Posterior vena cava (tissue), 2 donors: Measurements from ENCODE around the gene ADGRG6. TPM values are rescaled to one million over a fixed set of nuclear protein-coding genes. Genes with fewer than 3 reads are reported as not detected.

Experiments
- DNase-seq: peaks from one replicate; pipeline ENCODE4 v3.0.0-alpha.2; 2020; ENCODE audit warnings: low spot score
- intact Hi-C, 2 donors: fragments of 100-400 bp; cut with DNase I; formaldehyde crosslinking; loops; one replicate each; pipeline versions ENCODE4 v1.14.1 to v1.14.2; 2022 to 2023
- total RNA-seq, 2 donors: library from RNA; stranded (reverse); fragmentation: NEBNext Ultra II Directional; extraction: Animal tissue kit (Norgen Biotek cat#: 25700); gene quantifications; one replicate each; pipeline ENCODE4 v1.2.1, GENCODE V29; 2021
- donor health status: DM: yes; HTN: yes; CAD: no.
- donor health status: DM: yes; HTN: yes; CAD: no.

Gene ADGRG6
- total RNA-seq, 2 donors from 2014 or later, result 10.2 to 15.1 TPM

DNA sequence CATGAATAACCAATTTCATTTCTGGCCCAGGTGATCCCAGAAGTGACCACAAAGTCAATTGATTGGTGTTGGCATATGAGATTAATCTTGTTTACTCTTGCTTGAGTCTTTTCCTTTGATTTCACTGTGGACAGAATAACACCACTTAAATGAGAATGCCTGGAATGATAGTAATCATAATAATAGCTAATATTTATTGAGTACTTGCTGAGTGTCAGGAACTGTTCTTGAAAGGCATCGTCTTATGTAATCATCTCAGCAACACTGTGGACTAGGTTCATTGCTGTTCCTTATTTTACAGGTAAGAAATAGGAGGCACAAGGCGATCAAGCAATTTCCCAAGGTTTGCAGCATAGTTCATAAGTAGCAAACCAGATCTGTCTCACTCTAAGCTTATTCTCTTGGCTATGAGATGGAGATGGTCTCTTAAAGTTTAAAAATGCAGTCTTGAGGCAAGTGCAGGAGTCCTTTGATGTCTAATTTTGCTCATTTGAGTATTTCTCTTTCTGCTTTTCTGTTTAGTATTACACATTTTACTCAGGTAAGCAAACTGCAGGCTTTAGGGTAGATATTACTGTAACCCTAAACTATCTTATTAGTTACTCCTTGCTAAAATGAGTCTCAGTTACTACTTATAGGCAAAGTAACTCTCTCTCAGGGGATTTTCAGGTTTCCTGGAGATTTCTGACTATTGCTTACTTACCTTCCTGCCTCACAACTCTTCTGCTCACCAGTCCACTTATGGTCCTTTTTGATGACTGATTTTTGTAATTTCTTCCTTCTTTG lies 6.3 kb downstream of the ADGRG6 start:
- intact Hi-C loops, result no loop called here
- DNase-seq, result no peak

DNA sequence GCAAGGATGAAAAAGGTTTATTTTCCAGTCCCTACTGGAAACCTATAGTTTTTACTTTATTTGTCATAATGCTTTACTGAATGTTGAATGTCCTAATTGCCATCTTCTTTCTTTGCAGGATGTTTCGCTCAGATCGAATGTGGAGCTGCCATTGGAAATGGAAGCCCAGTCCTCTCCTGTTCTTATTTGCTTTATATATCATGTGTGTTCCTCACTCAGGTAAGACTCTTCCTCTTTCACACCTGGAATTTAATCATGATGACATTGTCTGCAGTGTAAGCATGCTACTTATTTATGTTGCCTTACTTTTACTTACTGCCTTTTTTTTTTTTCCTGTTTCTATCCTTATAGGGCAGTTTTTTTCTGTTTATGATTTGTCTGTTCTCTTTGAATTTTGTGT lies 7.6 kb downstream of the ADGRG6 start:
- intact Hi-C loops, result no loop called here
- no peak for DNase-seq

DNA sequence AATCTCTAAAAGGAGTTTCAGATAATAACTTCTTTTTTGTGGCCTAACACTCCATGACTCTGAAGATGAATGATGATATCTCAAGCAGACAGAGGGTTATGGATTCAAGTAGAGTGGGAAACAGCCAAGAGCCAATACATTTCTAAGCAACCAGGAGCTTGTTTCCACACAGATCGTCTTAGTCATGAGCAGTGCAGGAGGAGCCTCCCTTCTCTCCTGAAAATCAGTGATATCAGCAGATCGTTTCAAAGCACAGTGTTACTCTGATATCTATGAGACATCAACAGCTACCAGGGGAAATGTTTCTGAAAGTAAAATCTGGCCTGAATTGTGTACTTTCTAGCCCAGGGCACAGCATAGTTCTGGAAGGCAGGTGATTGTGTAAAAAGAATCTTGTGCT lies 11.5 kb downstream of the ADGRG6 start:
- intact Hi-C loops, result no loop called here
- DNase-seq, result no peak

DNA sequence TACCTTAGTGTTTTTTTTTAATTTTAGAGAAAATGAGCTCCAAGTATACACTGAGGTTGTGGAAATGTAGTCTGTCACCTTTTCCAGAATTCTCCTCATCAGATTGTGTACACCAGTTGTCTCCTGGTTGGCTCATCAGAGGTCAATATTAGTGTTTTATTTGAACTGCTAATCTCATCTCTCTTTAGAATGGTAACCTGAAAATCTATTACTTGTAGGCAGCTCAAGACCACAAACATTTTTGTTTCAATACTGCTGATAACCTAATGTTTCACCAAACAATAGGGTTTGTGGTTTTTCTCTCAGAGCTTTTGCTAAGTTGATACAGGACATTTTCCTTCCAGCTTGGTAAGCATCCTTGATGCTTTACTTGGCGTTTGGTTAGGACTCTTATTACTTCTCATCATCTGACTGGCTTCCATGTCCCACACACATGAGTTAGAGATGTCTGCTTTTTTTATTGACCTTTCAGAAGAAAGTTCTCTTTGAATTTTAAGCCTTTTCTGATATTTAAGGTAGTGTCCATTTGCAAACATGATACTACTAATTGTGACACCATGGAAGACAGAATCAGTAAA lies 15.1 kb downstream of the ADGRG6 start:
- DNase-seq, result no peak
- intact Hi-C loops, result loop anchor here in 1 of 2 donors (5.0 kb wide), 1 partner anchor 635 kb away; no protein-coding TSS in a partner anchor

DNA sequence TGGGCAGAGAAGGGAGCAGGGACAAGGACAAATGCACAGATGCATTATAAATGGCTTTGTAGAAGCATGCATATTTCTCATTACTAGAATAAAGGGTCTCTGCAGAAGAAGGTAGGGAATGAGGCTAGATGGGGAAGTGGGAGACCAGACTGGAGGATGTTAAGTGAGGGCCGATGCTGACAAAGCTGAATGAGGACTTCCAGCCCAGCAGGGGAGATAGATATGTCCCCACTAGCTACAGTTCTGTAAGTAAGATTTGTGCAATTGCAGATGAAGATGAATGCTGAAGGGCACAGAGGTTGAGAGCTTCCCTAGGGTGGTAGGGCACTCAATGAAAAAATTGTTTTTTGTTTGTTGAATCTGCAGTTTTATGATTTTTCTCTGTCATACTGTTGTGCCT lies 16.9 kb downstream of the ADGRG6 start:
- DNase-seq, result no peak
- intact Hi-C loops, result loop anchor here in 1 of 2 donors (5.0 kb wide), 1 partner anchor 634 kb away; no protein-coding TSS in a partner anchor

DNA sequence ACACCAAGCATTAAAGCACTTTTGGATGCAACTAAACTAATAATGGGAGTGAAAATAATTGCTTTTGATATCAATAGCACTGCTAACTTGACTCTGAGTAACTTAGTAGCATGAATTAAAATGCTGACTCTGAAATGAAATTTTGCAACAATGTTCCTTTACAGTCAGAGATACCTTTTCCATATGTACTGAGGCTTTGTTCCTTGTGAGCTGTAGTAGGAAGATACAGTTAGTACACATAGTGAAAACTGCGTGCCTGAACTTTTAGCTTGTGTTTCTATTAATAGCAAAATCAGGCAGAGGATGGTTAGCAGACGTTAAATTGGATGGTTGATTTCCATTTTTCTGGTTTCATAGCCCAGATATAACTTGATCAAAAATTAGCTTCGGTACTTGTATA lies 18.6 kb downstream of the ADGRG6 start:
- DNase-seq, result no peak
- intact Hi-C loops, result no loop called here

DNA sequence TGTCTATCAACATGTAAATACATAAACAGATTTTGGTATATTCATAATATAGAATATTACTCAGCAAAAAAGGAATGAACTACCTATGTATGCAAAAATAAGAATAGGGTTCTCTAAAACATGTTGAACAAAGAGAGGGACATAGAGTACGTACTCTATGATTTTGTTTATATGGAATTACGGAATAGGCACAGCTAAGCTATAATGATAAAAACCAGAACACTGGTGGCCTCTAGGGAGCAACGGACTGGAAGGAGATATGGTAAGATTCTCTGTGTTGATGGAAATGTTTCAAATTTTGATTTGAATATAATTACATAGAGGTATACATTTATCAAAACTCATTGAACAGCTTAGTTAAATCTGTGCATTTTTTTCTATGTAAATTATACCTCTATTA lies 19.6 kb downstream of the ADGRG6 start:
- DNase-seq, result no peak
- intact Hi-C loops, result no loop called here

DNA sequence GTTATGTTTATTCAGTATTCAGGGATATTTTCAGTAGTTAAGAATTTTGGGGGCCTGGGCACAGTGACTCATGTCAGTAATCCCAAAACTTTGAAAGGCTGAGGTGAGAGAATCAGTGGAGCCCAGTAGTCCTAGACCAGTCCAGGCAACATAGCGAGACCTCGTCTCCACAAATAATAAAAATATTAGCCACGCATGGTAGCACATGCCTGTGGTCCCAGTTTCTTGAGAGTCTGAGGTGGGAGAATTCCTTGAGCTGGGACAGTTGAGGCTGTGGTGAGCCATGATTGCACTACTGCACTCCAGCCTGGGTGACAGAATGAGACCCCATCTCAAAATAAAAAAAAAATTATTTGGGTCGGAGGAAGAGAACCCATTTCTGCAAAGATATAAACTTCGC lies 20.3 kb downstream of the ADGRG6 start:
- intact Hi-C loops, result no loop called here
- no peak for DNase-seq

DNA sequence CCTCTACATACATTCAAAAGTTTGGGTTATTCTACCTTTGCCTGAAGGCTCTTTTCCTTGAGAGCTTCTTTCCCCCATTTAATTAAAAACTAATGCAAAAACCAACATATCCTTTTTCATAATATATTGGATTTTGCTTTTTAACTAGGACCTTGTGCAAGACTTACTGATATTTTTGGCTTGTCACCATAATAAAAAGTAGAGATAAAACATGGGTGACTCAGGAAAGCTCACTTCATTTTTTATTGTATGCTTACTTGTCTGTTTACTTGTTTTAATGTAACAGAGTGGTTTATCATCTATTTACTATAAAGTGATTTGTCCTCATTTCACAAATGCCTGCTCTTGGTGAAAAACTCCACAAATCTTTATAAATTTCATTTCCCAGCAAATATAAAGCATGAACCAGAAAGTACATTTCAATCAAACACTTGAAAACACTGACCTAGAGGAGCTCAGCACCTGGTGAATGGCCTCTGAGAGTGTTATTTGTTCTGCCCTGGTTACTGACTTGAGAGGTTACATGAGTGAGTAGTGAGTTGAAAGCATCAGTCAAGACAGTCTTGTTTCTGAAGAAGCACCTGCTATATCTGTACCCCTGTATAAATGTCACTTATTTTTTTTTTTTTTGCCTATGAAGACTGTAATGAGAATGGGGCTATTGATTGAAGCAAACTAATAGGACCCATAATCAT lies 20.8 kb downstream of the ADGRG6 start:
- intact Hi-C loops, result no loop called here
- DNase-seq, result no peak

DNA sequence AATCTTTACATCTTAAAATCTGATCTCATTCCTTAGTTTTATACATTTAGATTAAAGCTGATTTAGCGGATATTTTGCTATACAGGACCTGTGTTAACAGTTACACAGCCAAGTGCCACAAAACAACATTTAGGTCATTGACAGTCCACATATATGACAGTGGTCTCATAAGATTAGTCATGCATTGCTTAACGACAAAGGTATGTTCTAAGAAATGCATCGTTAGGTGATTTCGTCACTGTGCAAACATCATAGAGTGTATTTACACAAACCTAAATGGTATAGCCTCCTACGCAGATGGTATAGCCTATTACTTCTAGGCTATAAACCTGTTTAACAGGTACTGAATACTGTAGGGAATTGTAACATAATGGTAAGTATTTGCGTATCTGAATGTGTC lies 21.6 kb downstream of the ADGRG6 start:
- DNase-seq, result no peak
- intact Hi-C loops, result no loop called here

DNA sequence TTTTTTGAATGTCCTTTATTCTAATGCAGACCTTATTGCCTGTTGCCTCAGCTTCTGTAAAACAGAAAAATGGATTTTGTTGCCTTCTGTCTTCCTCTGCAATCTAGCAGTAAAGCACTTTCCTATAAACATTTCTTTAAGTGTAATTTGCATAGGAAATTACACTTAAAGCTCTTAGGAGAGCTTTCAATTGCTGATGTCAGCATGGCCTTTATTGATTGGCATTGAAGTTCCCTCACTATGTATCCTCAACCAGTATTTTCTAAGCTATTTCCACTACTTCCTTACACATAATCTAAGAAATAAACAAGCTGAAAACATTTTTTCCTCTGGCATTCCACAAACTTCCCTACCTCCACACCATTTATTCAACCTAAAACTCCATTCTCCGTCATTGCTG lies 22.3 kb downstream of the ADGRG6 start:
- intact Hi-C loops, result no loop called here
- no peak for DNase-seq

DNA sequence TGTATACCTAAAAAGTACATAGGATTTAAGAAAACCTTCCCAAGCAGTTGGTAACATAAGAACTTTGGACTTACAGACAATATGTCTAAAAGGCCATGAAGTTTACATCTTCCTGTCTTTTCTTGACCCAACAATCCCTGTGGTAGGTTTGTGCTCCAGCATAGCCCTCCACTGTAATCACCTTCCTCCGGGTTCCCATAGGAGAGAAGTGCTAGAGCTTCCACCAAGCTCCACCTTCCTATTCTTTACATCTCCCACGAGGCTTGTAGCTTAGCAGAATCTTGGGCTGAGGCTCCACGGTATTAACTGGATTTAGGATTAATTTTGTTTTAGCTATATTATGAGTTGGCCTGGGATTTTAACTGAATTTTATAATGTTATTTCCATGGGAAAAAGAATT lies 23.3 kb downstream of the ADGRG6 start:
- intact Hi-C loops, result no loop called here
- no peak for DNase-seq

DNA sequence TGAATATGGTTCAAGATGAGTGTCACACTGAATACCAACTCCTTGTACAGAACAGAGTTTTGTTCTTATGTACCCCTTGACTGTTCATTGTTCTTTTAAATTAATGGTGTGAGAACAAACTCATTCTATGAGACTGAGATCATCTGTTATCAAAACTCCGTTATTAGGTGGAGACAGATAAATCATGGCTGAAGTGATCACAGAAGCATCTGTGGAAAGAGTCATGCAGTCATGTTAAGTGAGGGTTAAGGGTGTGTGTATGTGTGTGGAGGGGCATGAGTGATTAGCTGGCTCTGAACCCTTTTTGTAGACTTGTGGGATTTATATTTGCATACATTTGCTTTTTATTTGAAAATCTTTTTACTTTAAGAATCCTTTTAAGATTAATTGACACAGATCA lies 24.7 kb downstream of the ADGRG6 start:
- no peak for DNase-seq
- intact Hi-C loops, result no loop called here

DNA sequence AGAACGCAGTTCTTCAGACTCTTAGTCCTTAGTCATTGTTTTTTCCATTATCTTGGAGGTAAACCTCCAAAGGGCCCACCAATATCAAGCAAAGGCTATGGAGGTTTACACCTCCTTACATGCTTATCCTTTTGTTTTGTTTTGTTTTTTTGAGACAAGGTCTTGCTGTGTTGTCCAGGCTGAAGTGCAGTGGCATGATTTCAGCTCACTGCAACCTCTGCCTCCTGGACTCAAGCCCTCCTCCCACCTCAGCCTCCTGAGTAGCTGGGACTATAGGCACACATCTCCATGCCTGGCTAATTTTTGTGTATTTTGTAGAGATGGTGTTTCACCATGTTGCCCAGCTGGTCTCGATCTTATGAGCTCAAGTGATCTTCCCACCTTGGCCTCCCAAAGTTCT lies 26.3 kb downstream of the ADGRG6 start:
- intact Hi-C loops, result no loop called here
- no peak for DNase-seq

DNA sequence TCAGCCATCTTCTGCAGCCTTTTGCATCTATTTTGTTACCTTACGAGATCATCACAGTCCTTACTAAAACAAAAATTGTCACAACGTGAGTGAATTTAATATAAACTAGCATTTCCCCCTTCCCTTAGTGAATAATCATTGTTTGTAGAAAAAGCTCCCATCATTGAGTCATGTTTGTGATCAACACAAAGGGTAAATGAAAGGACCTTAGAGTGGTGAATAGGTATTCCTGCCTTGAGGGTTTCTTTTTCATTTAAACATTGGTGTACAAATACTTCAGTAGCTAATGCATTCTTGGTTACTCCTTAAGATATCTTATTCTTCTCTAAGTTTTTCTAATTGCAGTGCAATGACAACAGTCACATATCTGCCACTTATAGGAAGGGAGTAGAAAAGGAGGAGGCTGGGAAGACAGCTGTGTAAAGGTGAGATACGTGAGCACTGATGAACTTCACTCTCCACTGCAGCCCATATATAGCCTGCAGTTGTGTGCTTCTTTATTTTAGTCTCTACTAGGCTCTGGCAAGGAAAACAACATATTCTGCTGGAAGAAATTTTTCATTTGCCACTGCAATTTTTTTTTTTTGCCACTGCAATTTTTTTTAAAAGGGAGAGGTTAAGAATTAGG lies 27.8 kb downstream of the ADGRG6 start:
- intact Hi-C loops, result no loop called here
- DNase-seq, result no peak

DNA sequence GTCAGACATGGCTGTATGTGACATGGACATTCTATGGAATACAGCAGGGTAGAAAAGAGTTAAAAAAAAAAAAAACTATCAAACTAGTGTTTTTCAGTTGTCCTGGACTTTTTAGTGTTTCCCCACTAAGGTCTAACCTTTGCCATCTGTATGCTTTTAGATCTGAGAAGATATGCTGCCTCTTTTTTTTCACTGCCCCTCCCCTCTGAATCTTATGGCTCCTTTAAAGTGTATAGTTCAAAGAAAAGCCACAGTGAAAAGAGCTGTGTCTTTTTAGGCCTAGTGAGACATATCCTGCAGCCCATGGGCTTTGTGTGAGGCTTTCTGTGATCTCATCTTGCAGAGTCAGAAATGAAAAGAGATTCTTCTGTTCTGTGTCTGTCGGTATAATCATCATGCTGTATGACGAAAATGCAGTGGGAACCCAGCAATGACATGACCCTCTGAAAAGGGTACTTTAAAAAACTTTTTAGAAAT lies 29.3 kb downstream of the ADGRG6 start:
- intact Hi-C loops, result no loop called here
- DNase-seq, result no peak

DNA sequence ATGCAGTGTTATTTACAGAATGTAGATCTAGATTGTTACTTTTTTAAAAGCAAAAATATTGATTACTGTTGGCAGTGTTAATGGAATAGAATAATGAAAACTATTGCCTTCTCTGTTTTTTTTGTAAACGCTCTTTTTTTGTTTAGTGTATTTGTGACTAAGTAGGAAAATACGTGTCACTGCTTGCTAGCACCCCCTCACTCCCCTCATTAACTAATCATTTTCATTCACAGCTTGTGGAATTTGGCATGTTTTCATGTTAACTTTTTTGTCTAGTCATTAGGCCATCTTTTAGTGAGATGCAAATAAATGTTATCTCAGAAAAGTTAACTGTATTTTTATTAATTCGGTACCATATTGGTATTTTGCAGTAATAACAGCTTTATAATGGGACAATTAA lies 29.8 kb downstream of the ADGRG6 start:
- intact Hi-C loops, result no loop called here
- DNase-seq, result no peak

DNA sequence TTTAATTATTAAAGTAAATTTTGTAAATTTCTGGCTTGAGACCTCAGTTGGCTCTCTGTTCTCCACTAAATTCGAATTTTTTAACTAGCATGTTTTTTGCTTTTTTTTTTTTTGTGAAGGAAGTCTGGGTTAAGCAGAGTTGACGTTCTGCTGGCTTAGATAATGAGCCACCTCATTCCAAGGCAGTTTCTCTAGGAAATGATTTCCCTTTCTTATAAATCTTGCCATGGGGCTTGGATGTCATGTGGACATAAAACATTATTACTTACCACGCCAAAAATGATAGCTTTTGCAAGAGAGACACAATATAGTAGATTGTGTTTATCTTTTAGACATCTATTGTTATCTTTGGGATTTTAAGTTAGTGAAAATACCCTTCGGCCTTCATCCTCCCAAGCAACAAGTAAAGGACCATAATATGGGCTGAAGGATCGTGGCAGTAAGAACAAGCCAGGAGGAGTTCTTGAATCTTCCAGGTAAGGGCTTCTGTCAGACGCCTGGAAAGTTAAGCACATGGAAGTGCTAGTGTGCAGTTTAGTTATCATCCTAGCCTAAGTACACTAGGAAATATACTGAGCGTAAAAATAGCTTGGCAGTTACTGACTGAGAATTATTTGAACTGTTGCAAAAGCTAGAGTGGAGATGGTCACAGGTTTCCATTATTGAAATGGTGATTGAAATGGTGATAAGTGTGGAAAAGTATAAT lies 30.7 kb downstream of the ADGRG6 start:
- DNase-seq, result no peak

DNA sequence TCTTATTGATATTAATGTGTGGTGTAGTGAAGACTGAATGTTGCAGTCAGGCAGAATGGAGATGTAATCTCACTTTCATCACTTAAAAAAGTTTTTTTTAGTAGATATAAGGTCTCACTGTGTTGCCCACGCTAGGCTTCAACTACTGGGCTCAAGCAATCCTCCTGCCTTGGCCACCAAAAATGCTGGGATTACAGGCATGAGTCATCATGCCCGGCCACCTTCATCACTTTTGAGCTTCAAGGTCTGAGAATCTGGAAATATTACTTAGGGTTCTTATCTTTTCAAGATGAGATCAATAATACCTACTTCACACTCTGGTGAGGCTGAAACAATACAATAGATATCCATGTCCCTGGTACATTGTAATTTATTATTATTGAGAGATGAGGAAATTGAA lies 31.6 kb downstream of the ADGRG6 start:
- no peak for DNase-seq
- intact Hi-C loops, result no loop called here

More for the DNA sequence above, 30.7 kb downstream of the ADGRG6 start:
- intact Hi-C loops, result no loop called here
